H9 (cell line): ENCODE results near the gene SEC61B. TPM values are rescaled to one million over a fixed set of nuclear protein-coding genes. Genes with fewer than 3 reads are reported as not detected.

Experiments used
- DNase-seq: peaks from one replicate; pipeline ENCODE4 v3.0.0-alpha.2; 2017
- H2AFZ ChIP-seq: one replicate; pipeline ENCODE4 v1.6.1; 2013; ENCODE audit warnings: mild to moderate bottlenecking, low read length, control low read depth, moderate library complexity
- H2AK5ac ChIP-seq: 2 replicates; pipeline ENCODE4 v1.6.1; 2013; ENCODE audit warnings: low read length, control low read depth, mixed read lengths; ENCODE audit not compliant: insufficient read length
- H2BK120ac ChIP-seq: one replicate; pipeline ENCODE4 v1.6.1; 2013; ENCODE audit warnings: low read depth, mild to moderate bottlenecking, low read length, control low read depth, inconsistent platforms; ENCODE audit not compliant: poor library complexity, severe bottlenecking
- H2BK12ac ChIP-seq: 2 replicates; pipeline ENCODE4 v1.6.1; 2013; ENCODE audit warnings: low read length, control low read depth, mixed read lengths, low read depth; ENCODE audit not compliant: insufficient read length
- H2BK15ac ChIP-seq: 2 replicates; pipeline ENCODE4 v1.6.1; 2013; ENCODE audit warnings: low read depth, low read length, control low read depth
- H2BK20ac ChIP-seq: one replicate; pipeline ENCODE4 v1.6.1; 2013; ENCODE audit warnings: low read depth, mild to moderate bottlenecking, low read length, control low read depth, inconsistent platforms; ENCODE audit not compliant: poor library complexity, severe bottlenecking
- H2BK5ac ChIP-seq: 2 replicates; pipeline ENCODE4 v1.6.1; 2013; ENCODE audit warnings: low read length, control low read depth, mixed read lengths; ENCODE audit not compliant: insufficient read length
- H3K14ac ChIP-seq: 2 replicates; pipeline ENCODE4 v1.6.1; 2013; ENCODE audit warnings: low read length, control low read depth; ENCODE audit not compliant: insufficient read depth
- H3K18ac ChIP-seq: 2 replicates; pipeline ENCODE4 v1.6.1; 2013; ENCODE audit warnings: low read depth, mild to moderate bottlenecking, mixed read lengths, low read length, control low read depth; ENCODE audit not compliant: insufficient read length
- H3K23ac ChIP-seq: 2 replicates; pipeline ENCODE4 v1.6.1; 2013; ENCODE audit warnings: low read length, control low read depth, mixed read lengths, low read depth; ENCODE audit not compliant: insufficient read length
- H3K23me2 ChIP-seq: 2 replicates; pipeline ENCODE4 v1.6.1; 2013; ENCODE audit warnings: low read depth, mild to moderate bottlenecking, mixed read lengths, low read length, control low read depth; ENCODE audit not compliant: insufficient read length, poor library complexity, severe bottlenecking
- H3K27ac ChIP-seq: 2 replicates; pipeline ENCODE4 v1.5.1; 2013; ENCODE audit warnings: low read length, control low read depth, mixed read lengths, low read depth; ENCODE audit not compliant: insufficient read length
- H3K27me3 ChIP-seq: 2 replicates; pipeline ENCODE4 v1.6.1; 2013; ENCODE audit warnings: low read length, control low read depth, inconsistent platforms; ENCODE audit not compliant: insufficient read depth
- H3K4ac ChIP-seq: 2 replicates; pipeline ENCODE4 v1.6.1; 2013; ENCODE audit warnings: low read depth, mild to moderate bottlenecking, control low read depth, inconsistent platforms, low read length, moderate library complexity
- H3K4me1 ChIP-seq: 2 replicates; pipeline ENCODE4 v1.6.1; 2013; ENCODE audit warnings: low read length, control low read depth, inconsistent platforms; ENCODE audit not compliant: insufficient read depth
- H3K4me2 ChIP-seq: 2 replicates; pipeline ENCODE4 v1.6.1; 2013; ENCODE audit warnings: low read length, control low read depth, mixed read lengths; ENCODE audit not compliant: insufficient read length, insufficient read depth
- H3K56ac ChIP-seq: 2 replicates; pipeline ENCODE4 v1.6.1; 2013; ENCODE audit warnings: low read depth, mild to moderate bottlenecking, mixed read lengths, low read length, control low read depth; ENCODE audit not compliant: insufficient read length
- H3K79me1 ChIP-seq: 2 replicates; pipeline ENCODE4 v1.6.1; 2013; ENCODE audit warnings: low read depth, mild to moderate bottlenecking, moderate library complexity, low read length, control low read depth, inconsistent platforms; ENCODE audit not compliant: insufficient read depth, poor library complexity, severe bottlenecking
- H3K79me2 ChIP-seq: 2 replicates; pipeline ENCODE4 v1.6.1; 2013; ENCODE audit warnings: low read length, control low read depth, inconsistent platforms; ENCODE audit not compliant: insufficient read depth
- H3K9ac ChIP-seq: 2 replicates; pipeline ENCODE4 v1.6.1; 2013; ENCODE audit warnings: low read length, control low read depth, mixed read lengths; ENCODE audit not compliant: insufficient read length; ENCODE audit errors: extremely low read depth
- H3K9me3 ChIP-seq: one replicate; pipeline ENCODE4 v1.6.1; 2013; ENCODE audit warnings: low read depth, low read length, inconsistent platforms; ENCODE audit not compliant: control insufficient read depth
- H3T11ph ChIP-seq: one replicate; pipeline ENCODE4 v1.6.1; 2013; ENCODE audit warnings: mild to moderate bottlenecking, low read length, control low read depth, inconsistent platforms
- H4K20me1 ChIP-seq: one replicate; pipeline ENCODE4 v1.6.1; 2013; ENCODE audit not compliant: control insufficient read depth, insufficient read length, insufficient read depth
- H4K5ac ChIP-seq: 2 replicates; pipeline ENCODE4 v1.6.1; 2013; ENCODE audit warnings: low read depth, mild to moderate bottlenecking, mixed read lengths, low read length, control low read depth; ENCODE audit not compliant: insufficient read length
- H4K8ac ChIP-seq: replicated peaks from 2 replicates; pipeline ENCODE4 v1.6.1; 2013; ENCODE audit warnings: low read length, control low read depth, mixed read lengths, low read depth; ENCODE audit not compliant: insufficient read length
- H4K91ac ChIP-seq: 2 replicates; pipeline ENCODE4 v1.6.1; 2013; ENCODE audit warnings: low read depth, mild to moderate bottlenecking, moderate library complexity, mixed read lengths, low read length, control low read depth; ENCODE audit not compliant: insufficient read length
- H3K27ac Mint-ChIP-seq, 3 experiments: 2 replicates in 2 of 3; 3 replicates in 1 of 3; pipeline ENCODE4 v1.8.0; 2020 to 2021; ENCODE audit warnings: mixed read lengths in 3 of 3, mild to moderate bottlenecking in 1 of 3, moderate library complexity in 1 of 3
- H3K27me3 Mint-ChIP-seq: 2 replicates; pipeline ENCODE4 v1.8.0; 2021; ENCODE audit warnings: low read depth, mild to moderate bottlenecking, moderate library complexity, mixed read lengths
- H3K36me3 Mint-ChIP-seq, 3 experiments: 2 replicates in 2 of 3; 3 replicates in 1 of 3; pipeline ENCODE4 v1.8.0; 2020 to 2021; ENCODE audit warnings: low read depth in 3 of 3, mixed read lengths in 3 of 3; ENCODE audit not compliant: insufficient read depth in 1 of 3
- H3K4me1 Mint-ChIP-seq, 2 experiments: 2 replicates each; pipeline ENCODE4 v1.8.0; 2020; ENCODE audit warnings: mixed read lengths in 2 of 2
- H3K4me3 Mint-ChIP-seq, 2 experiments: 2 replicates in 1 of 2; 3 replicates in 1 of 2; pipeline ENCODE4 v1.8.0; 2020 to 2021; ENCODE audit warnings: mild to moderate bottlenecking in 2 of 2, mixed read lengths in 2 of 2, moderate library complexity in 1 of 2
- H3K9me3 Mint-ChIP-seq, 2 experiments: 2 replicates in 1 of 2; 3 replicates in 1 of 2; pipeline ENCODE4 v1.8.0; 2020; ENCODE audit warnings: mild to moderate bottlenecking in 2 of 2, mixed read lengths in 2 of 2, moderate library complexity in 1 of 2
- CTCF ChIP-seq: fragments of 200-600 bp; sonication (generic); conservative IDR thresholded peaks from 3 replicates; pipeline ENCODE4 v1.8.0; 2021; ENCODE audit warnings: antibody characterized with exemption, mild to moderate bottlenecking
- WGBS: extraction: QIAGEN DNeasy Blood & Tissue Kit; methylation state at CpG from one replicate; pipeline ENCODE4 v1.1.7; 2013; ENCODE audit warnings: missing lambda C conversion rate, low lambda C conversion rate, mixed read lengths; ENCODE audit not compliant: insufficient read length; ENCODE audit errors: extremely low coverage; 5-methylcytosine and 5-hydroxymethylcytosine counted together
- total RNA-seq: library from RNA; stranded (reverse); gene quantifications from 2 replicates; pipeline ENCODE4 v1.2.1, GENCODE V29; 2021

The SEC61B gene
- total RNA-seq, 1 experiment from 2014 or later = 142 TPM

DNA sequence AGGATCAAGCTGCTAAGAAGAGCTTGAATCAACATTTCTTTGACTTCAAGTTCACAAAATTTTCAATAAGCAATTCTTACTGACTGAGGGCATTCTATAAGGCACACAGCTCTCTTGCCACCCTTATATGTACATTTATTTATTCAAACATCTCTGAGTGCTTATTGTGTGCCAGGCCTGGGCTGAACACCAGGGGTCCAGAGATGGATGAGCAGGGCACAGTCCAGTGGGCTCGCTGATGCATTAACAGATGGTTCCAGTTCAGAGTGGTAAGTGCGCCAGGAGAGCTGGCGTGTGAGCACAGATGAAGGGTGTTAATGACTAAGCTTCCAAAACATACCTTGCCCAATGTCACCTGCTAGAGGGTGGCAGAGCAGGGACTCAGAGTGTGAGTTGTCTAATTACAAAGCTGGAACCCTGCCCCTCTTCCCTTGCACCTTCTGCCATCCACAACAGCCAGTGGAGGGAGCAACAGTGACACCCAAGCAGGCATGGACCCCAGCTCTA, 24.9 kb upstream of the SEC61B start:
- H3K27ac ChIP-seq = no peak overlapping the region
- H2BK12ac ChIP-seq = no peak overlapping the region
- no peaks in the 10 kb centered on the region for H4K20me1 ChIP-seq
- Mint-ChIP-seq H3K4me3 (no peak overlapping the region), H3K36me3 (no peaks in the 10 kb centered on the region), H3K27ac (no peak overlapping the region), H3K9me3 (peaks cover 0 to 2% of the 10 kb centered on the region in 2 experiments; a peak in 2 of 5 replicates), H3K27me3 (no peaks in the 10 kb centered on the region; the same call in 1 of the 2 replicates), H3K4me1 (peaks cover 10 to 17% of the 10 kb centered on the region in 2 experiments)
- H2BK5ac ChIP-seq = no peak overlapping the region
- no peaks in the 10 kb centered on the region for H3K27me3 ChIP-seq
- H3K9ac ChIP-seq = no peak overlapping the region
- 0 out of 3 replicates have a peak, but pooled peaks have one; percentile 12 for TF ChIP-seq CTCF
- no peak overlapping the region for H2BK20ac ChIP-seq
- WGBS = no CpG with 5 or more reads among the region's 3 CpGs
- no peak overlapping the region for H3K18ac ChIP-seq
- no peak overlapping the region for H2BK15ac ChIP-seq
- H2AFZ ChIP-seq = no peak overlapping the region
- H3K14ac ChIP-seq = no peak overlapping the region
- no peak for DNase-seq
- no peak overlapping the region for H3K4me2 ChIP-seq
- H2AK5ac ChIP-seq = no peak overlapping the region
- H4K91ac ChIP-seq = no peak overlapping the region
- H3K4ac ChIP-seq = no peak overlapping the region
- H2BK120ac ChIP-seq = no peak overlapping the region
- no peaks in the 10 kb centered on the region for H3K79me1 ChIP-seq
- no peak overlapping the region for H4K8ac ChIP-seq
- no peak overlapping the region for H4K5ac ChIP-seq
- no peak overlapping the region for H3T11ph ChIP-seq
- no peak overlapping the region for H3K23ac ChIP-seq
- no peak overlapping the region for H3K56ac ChIP-seq
- H3K23me2 ChIP-seq = no peaks in the 10 kb centered on the region
- H3K4me1 ChIP-seq = no peaks in the 10 kb centered on the region
- no peaks in the 10 kb centered on the region for H3K9me3 ChIP-seq
- no peaks in the 10 kb centered on the region for H3K79me2 ChIP-seq
